GM12878 (cell line): ENCODE data around the gene LHFPL3. TPM values are rescaled to one million over a fixed set of nuclear protein-coding genes. Genes with fewer than 3 reads are reported as not detected.

Source experiments
- ATAC-seq: fragments of 200-7000 bp; cut with Tn5 transposase; 3 replicates; pipeline ENCODE4 v1.9.1; 2020; ENCODE audit warnings: mild to moderate bottlenecking, moderate library complexity
- BruUV-seq: library from RNA; stranded (reverse); fragments of 400-500 nt; replicated peaks from 2 replicates; lab custom pipeline; 2021; lab: Mats Ljungman, UMichigan
- CTCF ChIA-PET: fragments of 300-600 bp; sonication (Branson Sonifier 250); formaldehyde crosslinking; extraction: SDS; loops from one replicate; lab custom pipeline; 2021; ENCODE audit warnings: inconsistent platforms; lab: Yijun Ruan, JAX
- POLR2A ChIA-PET: fragments of 350-600 bp; formaldehyde crosslinking; extraction: SDS; loops from one replicate; lab custom pipeline; 2021; ENCODE audit warnings: inconsistent platforms; lab: Charles Lee
- RAD21 ChIA-PET: fragments of 300-600 bp; sonication (Branson Sonifier 250); formaldehyde crosslinking; loops from one replicate; lab custom pipeline; 2023; ENCODE audit warnings: antibody characterized with exemption; ENCODE audit not compliant: unreplicated experiment; lab: Charles Lee
- SMC1A ChIA-PET: fragments of 300-600 bp; sonication (Branson Sonifier 250); formaldehyde crosslinking; loops from one replicate; lab custom pipeline; 2023; ENCODE audit not compliant: unreplicated experiment, uncharacterized antibody; lab: Charles Lee
- DNase-seq: peaks from one replicate; pipeline ENCODE4 v3.0.0-alpha.2; 2011; ENCODE audit warnings: low read depth, low spot score
- FAIRE-seq: peaks from 3 replicates; lab custom pipeline; 2011; peaks lifted over from hg19 to GRCh38; lab: Jason Lieb, UNC
- H2AFZ ChIP-seq: 2 replicates; pipeline ENCODE4 v1.6.0; 2011; ENCODE audit warnings: low read depth, low read length, control low read depth; ENCODE audit not compliant: control insufficient read depth
- H3K27ac ChIP-seq: 2 replicates; pipeline ENCODE4 v1.5.1; 2011; ENCODE audit warnings: control low read depth; ENCODE audit not compliant: control insufficient read depth, insufficient read depth
- H3K27me3 ChIP-seq, 2 experiments: replicated peaks in 1 of 2; 2 replicates each; pipeline versions ENCODE4 v1.6.0 to v1.6.1; 2011; ENCODE audit warnings: low read length in 1 of 2; ENCODE audit not compliant: control insufficient read depth in 2 of 2, insufficient read depth in 2 of 2
- H3K36me3 ChIP-seq, 2 experiments: 2 replicates each; pipeline ENCODE4 v1.5.1; 2011; ENCODE audit warnings: low read length in 1 of 2; ENCODE audit not compliant: control insufficient read depth in 2 of 2, insufficient read depth in 2 of 2
- H3K4me1 ChIP-seq: 2 replicates; pipeline ENCODE4 v1.6.1; 2011; ENCODE audit warnings: mild to moderate bottlenecking, low read length, moderate library complexity, mixed read lengths; ENCODE audit not compliant: control insufficient read depth, insufficient read depth
- H3K4me2 ChIP-seq: 2 replicates; pipeline ENCODE4 v1.6.0; 2011; ENCODE audit warnings: control low read depth; ENCODE audit not compliant: control insufficient read depth, insufficient read depth
- H3K4me3 ChIP-seq: fragments of 200-600 bp; sonication (generic); 2 replicates; pipeline ENCODE4 v1.5.1; 2016
- H3K79me2 ChIP-seq: 2 replicates; pipeline ENCODE4 v1.6.0; 2011; ENCODE audit warnings: low read length; ENCODE audit not compliant: control insufficient read depth, insufficient read depth
- H3K9ac ChIP-seq: 2 replicates; pipeline ENCODE4 v1.8.0; 2011; ENCODE audit warnings: low read length, control low read depth, mixed read lengths; ENCODE audit not compliant: control insufficient read depth, insufficient read depth
- H3K9me3 ChIP-seq: replicated peaks from 3 replicates; pipeline ENCODE4 v1.5.1; 2011; ENCODE audit warnings: mild to moderate bottlenecking, low read length; ENCODE audit not compliant: control insufficient read depth, insufficient read depth
- H4K20me1 ChIP-seq: 2 replicates; pipeline ENCODE4 v1.6.0; 2011; ENCODE audit not compliant: control insufficient read depth, insufficient read depth
- ATF2 ChIP-seq: IDR thresholded peaks from 2 replicates; pipeline ENCODE4 v1.6.1; 2012; ENCODE audit warnings: low read length, inconsistent platforms
- CHD4 ChIP-seq: fragments of 200-600 bp; sonication (generic); IDR thresholded peaks from 2 replicates; pipeline ENCODE4 v1.6.1; 2016; ENCODE audit warnings: mild to moderate bottlenecking
- CTCF ChIP-seq, 3 experiments: IDR thresholded peaks in 2 of 3; conservative IDR thresholded peaks in 1 of 3; 2 replicates each; pipeline ENCODE4 v1.5.1; 2011; ENCODE audit warnings: low read depth in 3 of 3, low read length in 3 of 3, mild to moderate bottlenecking in 3 of 3, control low read depth in 2 of 3, moderate library complexity in 2 of 3, inconsistent platforms in 1 of 3, mixed read lengths in 1 of 3; ENCODE audit not compliant: control insufficient read depth in 2 of 3, insufficient read depth in 1 of 3; ENCODE audit errors: extremely low read depth in 1 of 3
- HCFC1 ChIP-seq: fragments of 150-350 bp; IDR thresholded peaks from 2 replicates; pipeline ENCODE4 v1.6.1; 2014; ENCODE audit warnings: low read length
- JUND ChIP-seq: IDR thresholded peaks from 2 replicates; pipeline ENCODE4 v1.6.1; 2012; ENCODE audit warnings: low read depth, mild to moderate bottlenecking, low read length, improper control_type of control experiment, moderate library complexity
- NFYB ChIP-seq: IDR thresholded peaks from 2 replicates; pipeline ENCODE4 v1.6.1; 2011; ENCODE audit warnings: low read depth, mild to moderate bottlenecking, low read length, improper control_type of control experiment, moderate library complexity; ENCODE audit not compliant: insufficient read depth
- RAD21 ChIP-seq: IDR thresholded peaks from 2 replicates; pipeline ENCODE4 v1.6.1; 2011; ENCODE audit warnings: mild to moderate bottlenecking, low read depth, low read length, moderate library complexity; ENCODE audit not compliant: insufficient read depth
- SMAD5 ChIP-seq: IDR thresholded peaks from 2 replicates; pipeline ENCODE4 v1.6.1; 2016; ENCODE audit warnings: antibody characterized with exemption, low read depth
- SMC3 ChIP-seq: IDR thresholded peaks from 2 replicates; pipeline ENCODE4 v1.6.1; 2011; ENCODE audit warnings: low read length, improper control_type of control experiment, borderline replicate concordance
- SREBF2 ChIP-seq: IDR thresholded peaks from 2 replicates; pipeline ENCODE4 v1.6.1; 2012; ENCODE audit warnings: mild to moderate bottlenecking, low read length
- ZBTB11 ChIP-seq: fragments of 450-650 bp; formaldehyde crosslinking; IDR thresholded peaks from 2 replicates; pipeline ENCODE4 v1.5.0; 2022; ENCODE audit warnings: mild to moderate bottlenecking, missing genetic modification characterization
- ZNF274 ChIP-seq: IDR thresholded peaks from one replicate; pipeline ENCODE4 v1.8.0; 2011; ENCODE audit not compliant: insufficient read length, insufficient read depth
- WGBS: methylation state at CpG from one replicate; pipeline ENCODE4 v1.1.6; 2016; ENCODE audit warnings: low lambda C conversion rate; ENCODE audit not compliant: insufficient replicate concordance, insufficient coverage; ENCODE audit errors: missing lambda C conversion rate; 5-methylcytosine and 5-hydroxymethylcytosine counted together
- in situ Hi-C: fragments of 300-500 bp; cut with MboI; formaldehyde crosslinking; loops from 9 replicates; pipeline ENCODE4 v1.14.3; 2018; ENCODE audit warnings: mixed read lengths
- intact Hi-C: fragments of 100-400 bp; cut with micrococcal nuclease; formaldehyde crosslinking; loops from one replicate; pipeline ENCODE4 v1.14.2; 2022; ENCODE audit not compliant: unreplicated experiment
- polyA plus RNA-seq, 11 experiments: library from polyadenylated mRNA; depleted of rRNA in 4 of 11; unstranded in 6 of 11; stranded (reverse) in 5 of 11; fragments of >200 nt; fragmentation: Nextera tagmentation in 4 of 11; fragmentation: Illumina TruSeq in 1 of 11; extraction: Ambion mirVana in 4 of 11; extraction: Trizol in 1 of 11; gene quantifications; 1 replicate in 1 of 11; 2 replicates in 10 of 11; pipeline versions ENCODE4 v1.2.1 to v1.2.3, GENCODE V29; 2011 to 2016; ENCODE audit warnings: inconsistent platforms in 2 of 11, missing spikeins in 2 of 11, low read depth in 1 of 11
- total RNA-seq, 4 experiments: library from RNA; depleted of rRNA in 3 of 4; stranded (reverse); fragments of >200 nt in 3 of 4; fragmentation: Illumina TruSeq in 1 of 4; extraction: Trizol in 1 of 4; gene quantifications; 2 replicates each; pipeline versions ENCODE4 v1.2.1 to v1.2.3, GENCODE V29; 2013 to 2021

The LHFPL3 gene
- total and polyA plus RNA-seq, 10 of the 15 experiments (the other 5 are each of a cell fraction or from before 2014, with no cell fraction given), result 0.09 TPM; not detected in 9

- no peak overlapping the region for H3K9ac ChIP-seq
- ChIA-PET SMC1A (interaction anchor here (1.4 kb wide), 1 partner anchor 577 kb away, joined by 3 read pairs; no protein-coding TSS in a partner anchor), CTCF (interaction anchor here (0.6 to 1.9 kb wide), 4 partner anchors 177 to 577 kb away, joined by 3 to 8 read pairs (median 4); no protein-coding TSS in a partner anchor), RAD21 (interaction anchor here (1.0 kb wide), 1 partner anchor 577 kb away, joined by 6 read pairs; no protein-coding TSS in a partner anchor), POLR2A (no interaction called here)
- H3K4me2 ChIP-seq, result no peak overlapping the region
- DNase-seq, result no peak
- no peaks in the 10 kb centered on the region for H3K27me3 ChIP-seq
- BruUV-seq, result no TSS peak
- WGBS, result 0% methylated on average over 2 of the region's 2 CpGs
- TF ChIP-seq SMC3, result peak; percentile 35; the same call in 1 of the 2 replicates
- no peak for TF ChIP-seq CHD4
- TF ChIP-seq SMAD5, result no peak
- no peak for TF ChIP-seq SREBF2
- TF ChIP-seq JUND, result no peak
- TF ChIP-seq ZBTB11 (CRISPR knock-in tag), result no peak
- no peak for TF ChIP-seq ATF2
- no peak for TF ChIP-seq ZNF274
- peak; percentile 23 to 30 (median 29); a peak in 4 of 6 replicates for TF ChIP-seq CTCF (IDR thresholded peaks at IDR 0.05 in 2 of 3, conservative IDR thresholded peaks at IDR 0.05 in 1 of 3; ENCODE audit: control insufficient read depth in 2 of 3, extremely low read depth in 1 of 3, insufficient read depth in 1 of 3, low read depth in 3 of 3, low read length in 3 of 3)
- TF ChIP-seq NFYB, result no peak
- peak; percentile 42 for TF ChIP-seq RAD21
- no peak for TF ChIP-seq HCFC1
- H2AFZ ChIP-seq, result no peak overlapping the region
- in situ Hi-C loops, result loop anchor here (10.0 kb wide), 1 partner anchor 573 kb away; no protein-coding TSS in a partner anchor
- H3K36me3 ChIP-seq, result no peaks in the 10 kb centered on the region
- H3K9me3 ChIP-seq, result no peaks in the 10 kb centered on the region
- H3K4me1 ChIP-seq, result no peaks in the 10 kb centered on the region
- intact Hi-C loops, result loop anchor here (5.0 kb wide), 1 partner anchor 576 kb away; no protein-coding TSS in a partner anchor
- no peaks in the 10 kb centered on the region for H4K20me1 ChIP-seq
- no peaks in the 10 kb centered on the region for H3K79me2 ChIP-seq
- H3K27ac ChIP-seq, result no peak overlapping the region
- no peak for FAIRE-seq
- peak; percentile 48 for ATAC-seq
- H3K4me3 ChIP-seq, result no peak overlapping the region
Observed at GRCh38 chr7:104341546-104341945, 13.1 kb downstream of the LHFPL3 start.
